Measurements from ENCODE around the gene ADH1A. TPM values are rescaled to one million over a fixed set of nuclear protein-coding genes. Genes with fewer than 3 reads are reported as not detected.

Gene ADH1A
- total RNA-seq, 1 experiment from 2014 or later: not detected

DNA sequence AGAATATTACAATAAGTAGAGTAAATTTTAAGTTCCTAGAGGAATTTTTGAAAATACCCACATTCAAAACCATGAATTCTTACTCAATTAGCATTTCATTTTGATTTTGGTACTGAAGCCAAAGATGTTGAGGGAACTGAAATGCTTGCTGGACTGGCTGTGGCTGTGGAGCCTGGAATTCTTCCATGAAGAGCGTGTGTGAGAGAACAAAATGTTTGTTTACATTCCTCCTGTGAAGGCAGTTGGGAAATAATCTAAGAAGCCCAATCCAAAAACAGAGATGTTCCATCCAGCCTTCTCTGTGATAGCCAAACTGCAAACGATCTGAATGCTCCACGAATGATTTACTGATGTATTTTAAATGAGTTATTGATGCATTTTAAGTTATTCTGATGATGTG lies 34.2 kb upstream of the ADH1A start:
- no peak overlapping the region for H3K4me3 ChIP-seq
- no peaks in the 10 kb centered on the region for H3K4me1 ChIP-seq (replicated peaks; ENCODE audit: insufficient read depth)
- no peak for DNase-seq
- no peaks in the 10 kb centered on the region for H3K36me3 ChIP-seq (ENCODE audit: low read depth)
- H3K27me3 ChIP-seq (ENCODE audit: insufficient read depth, low read depth): no peaks in the 10 kb centered on the region
- H2AFZ ChIP-seq: no peak overlapping the region
- no peaks in the 10 kb centered on the region for H4K20me1 ChIP-seq (ENCODE audit: insufficient read depth)
- ChIA-PET POLR2A (ENCODE audit: unreplicated experiment) (no interaction called here), CTCF (no interaction called here)
- H3K79me2 ChIP-seq (ENCODE audit: low read depth): no peaks in the 10 kb centered on the region
- intact Hi-C loops (cut with micrococcal nuclease; ENCODE audit: unreplicated experiment): no loop called here
- no peak overlapping the region for H3K27ac ChIP-seq
- H3K9me2 ChIP-seq (ENCODE audit: insufficient read depth): no peaks in the 10 kb centered on the region
- no peaks in the 10 kb centered on the region for H3K9me3 ChIP-seq (ENCODE audit: insufficient read depth, low read depth)
- H3F3A ChIP-seq (ENCODE audit: insufficient read depth, low read depth): no peaks in the 10 kb centered on the region
- no peak overlapping the region for H3K4me2 ChIP-seq
- BruUV-seq (replicated peaks): no TSS peak
- TF ChIP-seq, protein P1, sequence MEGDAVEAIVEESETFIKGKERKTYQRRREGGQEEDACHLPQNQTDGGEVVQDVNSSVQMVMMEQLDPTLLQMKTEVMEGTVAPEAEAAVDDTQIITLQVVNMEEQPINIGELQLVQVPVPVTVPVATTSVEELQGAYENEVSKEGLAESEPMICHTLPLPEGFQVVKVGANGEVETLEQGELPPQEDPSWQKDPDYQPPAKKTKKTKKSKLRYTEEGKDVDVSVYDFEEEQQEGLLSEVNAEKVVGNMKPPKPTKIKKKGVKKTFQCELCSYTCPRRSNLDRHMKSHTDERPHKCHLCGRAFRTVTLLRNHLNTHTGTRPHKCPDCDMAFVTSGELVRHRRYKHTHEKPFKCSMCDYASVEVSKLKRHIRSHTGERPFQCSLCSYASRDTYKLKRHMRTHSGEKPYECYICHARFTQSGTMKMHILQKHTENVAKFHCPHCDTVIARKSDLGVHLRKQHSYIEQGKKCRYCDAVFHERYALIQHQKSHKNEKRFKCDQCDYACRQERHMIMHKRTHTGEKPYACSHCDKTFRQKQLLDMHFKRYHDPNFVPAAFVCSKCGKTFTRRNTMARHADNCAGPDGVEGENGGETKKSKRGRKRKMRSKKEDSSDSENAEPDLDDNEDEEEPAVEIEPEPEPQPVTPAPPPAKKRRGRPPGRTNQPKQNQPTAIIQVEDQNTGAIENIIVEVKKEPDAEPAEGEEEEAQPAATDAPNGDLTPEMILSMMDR (conservative IDR thresholded peaks at IDR 0.05): no peak
- no peak for TF ChIP-seq EZH2 (IDR thresholded peaks at IDR 0.05; ENCODE audit: low read depth)

DNA sequence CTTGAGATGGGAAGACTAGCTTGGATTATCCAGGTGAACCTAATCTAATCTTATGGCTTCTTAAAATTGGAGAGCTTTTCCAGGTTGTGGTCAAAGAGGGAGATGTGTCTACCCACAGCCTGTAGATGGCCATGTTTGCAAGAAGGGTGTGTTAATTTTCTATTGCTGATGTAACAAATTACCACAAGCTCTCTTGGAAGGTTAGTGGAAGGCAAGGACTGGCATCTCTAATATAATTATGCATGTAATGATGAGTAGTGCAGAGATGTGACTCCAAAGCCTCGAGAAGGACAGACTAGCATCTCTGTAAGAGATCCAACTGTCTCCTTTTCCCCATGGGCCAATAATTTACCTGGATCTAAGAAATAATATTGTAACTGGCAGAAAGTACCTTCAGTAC lies 33.6 kb upstream of the ADH1A start:
- H2AFZ ChIP-seq: no peak overlapping the region
- TF ChIP-seq, protein P1 (conservative IDR thresholded peaks at IDR 0.05): no peak
- no peak for TF ChIP-seq EZH2 (IDR thresholded peaks at IDR 0.05; ENCODE audit: low read depth)
- no peaks in the 10 kb centered on the region for H4K20me1 ChIP-seq (ENCODE audit: insufficient read depth)
- no peak for DNase-seq
- H3K4me1 ChIP-seq (replicated peaks; ENCODE audit: insufficient read depth): no peaks in the 10 kb centered on the region
- no peak overlapping the region for H3K4me2 ChIP-seq
- intact Hi-C loops (cut with micrococcal nuclease; ENCODE audit: unreplicated experiment): no loop called here
- no peaks in the 10 kb centered on the region for H3K27me3 ChIP-seq (ENCODE audit: insufficient read depth, low read depth)
- ChIA-PET CTCF (no interaction called here), POLR2A (ENCODE audit: unreplicated experiment) (interaction anchor here (0.7 kb wide), 1 partner anchor 1413 kb away, joined by 3 read pairs; no protein-coding TSS in a partner anchor)
- no TSS peak for BruUV-seq (replicated peaks)
- H3K79me2 ChIP-seq (ENCODE audit: low read depth): no peaks in the 10 kb centered on the region
- H3K27ac ChIP-seq: no peak overlapping the region
- no peaks in the 10 kb centered on the region for H3K9me3 ChIP-seq (ENCODE audit: insufficient read depth, low read depth)
- no peaks in the 10 kb centered on the region for H3K36me3 ChIP-seq (ENCODE audit: low read depth)
- no peaks in the 10 kb centered on the region for H3K9me2 ChIP-seq (ENCODE audit: insufficient read depth)
- no peak overlapping the region for H3K4me3 ChIP-seq
- H3F3A ChIP-seq (ENCODE audit: insufficient read depth, low read depth): no peaks in the 10 kb centered on the region

DNA sequence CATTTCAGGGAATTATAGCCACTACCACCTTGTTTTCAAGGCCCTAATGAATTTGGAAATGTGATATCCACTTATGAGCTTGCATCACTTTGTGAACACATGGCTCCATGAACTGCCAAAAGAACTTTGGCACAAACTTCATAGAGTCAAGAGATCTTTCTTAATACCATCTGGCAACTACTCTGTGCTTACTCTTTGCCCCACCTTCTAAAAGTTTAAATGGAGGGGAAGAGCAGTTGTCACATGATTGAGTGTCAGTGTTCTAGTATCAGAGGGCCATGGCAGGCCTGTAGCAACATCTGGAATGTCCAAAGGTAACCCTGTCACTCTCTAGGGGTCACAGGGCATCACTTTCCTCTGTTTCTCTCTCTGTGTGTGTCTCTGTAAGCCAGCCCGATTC lies 33.0 kb upstream of the ADH1A start:
- DNase-seq: no peak
- H3K4me1 ChIP-seq (replicated peaks; ENCODE audit: insufficient read depth): no peaks in the 10 kb centered on the region
- no peak overlapping the region for H3K4me3 ChIP-seq
- ChIA-PET POLR2A (ENCODE audit: unreplicated experiment) (no interaction called here), CTCF (no interaction called here)
- no peaks in the 10 kb centered on the region for H3K79me2 ChIP-seq (ENCODE audit: low read depth)
- no peak overlapping the region for H2AFZ ChIP-seq
- no peaks in the 10 kb centered on the region for H3K27me3 ChIP-seq (ENCODE audit: insufficient read depth, low read depth)
- H4K20me1 ChIP-seq (ENCODE audit: insufficient read depth): no peaks in the 10 kb centered on the region
- H3K27ac ChIP-seq: no peak overlapping the region
- H3K9me3 ChIP-seq (ENCODE audit: insufficient read depth, low read depth): no peaks in the 10 kb centered on the region
- intact Hi-C loops (cut with micrococcal nuclease; ENCODE audit: unreplicated experiment): no loop called here
- H3K36me3 ChIP-seq (ENCODE audit: low read depth): no peaks in the 10 kb centered on the region
- no peak overlapping the region for H3K4me2 ChIP-seq
- TF ChIP-seq EZH2 (IDR thresholded peaks at IDR 0.05; ENCODE audit: low read depth): no peak
- TF ChIP-seq, protein P1 (conservative IDR thresholded peaks at IDR 0.05): no peak
- no TSS peak for BruUV-seq (replicated peaks)
- H3F3A ChIP-seq (ENCODE audit: insufficient read depth, low read depth): no peaks in the 10 kb centered on the region
- H3K9me2 ChIP-seq (ENCODE audit: insufficient read depth): no peaks in the 10 kb centered on the region

All from PC-9 (cell line).